ENCODE data around the gene INSYN2A. TPM values are rescaled to one million over a fixed set of nuclear protein-coding genes. Genes with fewer than 3 reads are reported as not detected.

The INSYN2A gene
- total and polyA plus RNA-seq, 2 experiments from 2014 or later: 0.28 to 1.3 TPM

GRCh38 chr10:127216786-127217185 lies 20.4 kb upstream of the INSYN2A start (continued):
- TF ChIP-seq ETS1 (IDR thresholded peaks at IDR 0.05) (no peak), CREB1 (CRISPR knock-in tag; IDR thresholded peaks at IDR 0.05; ENCODE audit: low read depth) (no peak), ZNF114 (CRISPR knock-in tag; IDR thresholded peaks at IDR 0.05) (no peak)
- TF ChIP-seq, protein P1, sequence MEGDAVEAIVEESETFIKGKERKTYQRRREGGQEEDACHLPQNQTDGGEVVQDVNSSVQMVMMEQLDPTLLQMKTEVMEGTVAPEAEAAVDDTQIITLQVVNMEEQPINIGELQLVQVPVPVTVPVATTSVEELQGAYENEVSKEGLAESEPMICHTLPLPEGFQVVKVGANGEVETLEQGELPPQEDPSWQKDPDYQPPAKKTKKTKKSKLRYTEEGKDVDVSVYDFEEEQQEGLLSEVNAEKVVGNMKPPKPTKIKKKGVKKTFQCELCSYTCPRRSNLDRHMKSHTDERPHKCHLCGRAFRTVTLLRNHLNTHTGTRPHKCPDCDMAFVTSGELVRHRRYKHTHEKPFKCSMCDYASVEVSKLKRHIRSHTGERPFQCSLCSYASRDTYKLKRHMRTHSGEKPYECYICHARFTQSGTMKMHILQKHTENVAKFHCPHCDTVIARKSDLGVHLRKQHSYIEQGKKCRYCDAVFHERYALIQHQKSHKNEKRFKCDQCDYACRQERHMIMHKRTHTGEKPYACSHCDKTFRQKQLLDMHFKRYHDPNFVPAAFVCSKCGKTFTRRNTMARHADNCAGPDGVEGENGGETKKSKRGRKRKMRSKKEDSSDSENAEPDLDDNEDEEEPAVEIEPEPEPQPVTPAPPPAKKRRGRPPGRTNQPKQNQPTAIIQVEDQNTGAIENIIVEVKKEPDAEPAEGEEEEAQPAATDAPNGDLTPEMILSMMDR (conservative IDR thresholded peaks at IDR 0.05; ENCODE audit: low read depth in 2 of 2): no peak

GRCh38 chr10:127216274-127216673 lies 19.9 kb upstream of the INSYN2A start:
- Mint-ChIP-seq H3K9me3 (peaks cover 5% of the 10 kb centered on the region; the same call in 1 of the 3 replicates), H3K4me1 (peaks cover 34% of the 10 kb centered on the region), H3K27ac (peak overlapping the region; percentile 75), H3K4me3 (peak overlapping the region; percentile 48), H3K36me3 (ENCODE audit: low read depth) (peaks cover 10% of the 10 kb centered on the region), H3K27me3 (ENCODE audit: insufficient read depth, low read depth, poor library complexity) (peaks cover 5% of the 10 kb centered on the region)
- Histone ChIP-seq H3K4me2 (peak overlapping the region; percentile 24; the same call in 1 of the 2 replicates), H3K27ac (ENCODE audit: low read depth) (peak overlapping the region; percentile 73; the same call in 1 of the 2 replicates), H3K27me3 (ENCODE audit: insufficient read depth) (no peaks in the 10 kb centered on the region), H3K36me3 (ENCODE audit: insufficient read depth) (no peaks in the 10 kb centered on the region), H3K4me1 (ENCODE audit: insufficient read depth) (peaks cover 33% of the 10 kb centered on the region), H3K9me2 (ENCODE audit: insufficient read depth) (0 out of 2 replicates have a peak, but pooled peaks cover 14% of the 10 kb centered on the region), H3K79me2 (replicated peaks; ENCODE audit: insufficient read depth) (no peaks in the 10 kb centered on the region), H2AFZ (no peak overlapping the region), H3F3A (replicated peaks; ENCODE audit: low read depth) (no peaks in the 10 kb centered on the region), H3K4me3 (no peak overlapping the region), H4K20me1 (replicated peaks; ENCODE audit: insufficient read depth) (no peaks in the 10 kb centered on the region)
- peak; percentile 27 for DNase-seq (ENCODE audit: low spot score)
- peak; percentile 79 for ATAC-seq
- TF ChIP-seq, protein P1 (conservative IDR thresholded peaks at IDR 0.05; ENCODE audit: low read depth in 2 of 2): no peak
- TF ChIP-seq CREB1 (CRISPR knock-in tag; IDR thresholded peaks at IDR 0.05; ENCODE audit: low read depth) (no peak), ZNF114 (CRISPR knock-in tag; IDR thresholded peaks at IDR 0.05) (no peak), STAT1 (IDR thresholded peaks at IDR 0.05; ENCODE audit: unreplicated experiment) (no peak), JUNB (IDR thresholded peaks at IDR 0.05; ENCODE audit: unreplicated experiment) (no peak), ZNF331 (CRISPR knock-in tag; IDR thresholded peaks at IDR 0.05; ENCODE audit: low read depth) (no peak), EZH2 (IDR thresholded peaks at IDR 0.05; ENCODE audit: low read depth, unreplicated experiment) (no peak), EZH2phosphoT487 (IDR thresholded peaks at IDR 0.05; ENCODE audit: unreplicated experiment) (no peak), NANOG (IDR thresholded peaks at IDR 0.05; ENCODE audit: borderline replicate concordance) (no peak), REST (IDR thresholded peaks at IDR 0.05; ENCODE audit: unreplicated experiment) (no peak), ETS1 (IDR thresholded peaks at IDR 0.05) (no peak), POLR2AphosphoS5 (IDR thresholded peaks at IDR 0.05; ENCODE audit: low read depth) (no peak)

Data from GM23338 (cell line).